ENCODE data around the gene ARSH.
"Not testable (repeated sequence)": the region's sequence is repeated elsewhere in the genome, so short reads cannot be mapped to it uniquely, and the experiment has no call there.

The ARSH gene

DNA sequence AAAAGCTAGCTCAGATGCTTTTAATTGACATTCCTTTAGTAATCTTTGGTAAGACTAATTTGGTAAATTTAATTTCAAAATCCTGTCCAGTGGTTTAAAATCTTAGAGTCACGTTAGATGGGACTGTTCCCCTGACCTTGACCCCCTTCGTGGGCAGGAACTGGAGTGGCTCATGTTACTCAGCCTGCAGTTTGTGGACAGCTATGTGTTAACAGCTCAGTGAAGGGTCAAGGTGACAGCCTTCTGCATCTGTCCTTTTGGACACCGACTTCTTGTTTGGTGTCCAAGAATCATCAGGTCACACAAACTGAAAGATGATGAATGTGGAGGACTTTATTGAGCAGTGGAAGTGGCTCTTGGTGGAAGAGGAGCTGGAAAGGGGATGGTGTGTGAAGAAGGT, 37.9 kb downstream of the ARSH start:
- no peak for DNase-seq (ENCODE audit: low spot score)

- DNase-seq (ENCODE audit: low spot score), result no peak
These were observed 38.3 kb downstream of the ARSH start for GRCh38 chrX:3044671-3045070.

DNA sequence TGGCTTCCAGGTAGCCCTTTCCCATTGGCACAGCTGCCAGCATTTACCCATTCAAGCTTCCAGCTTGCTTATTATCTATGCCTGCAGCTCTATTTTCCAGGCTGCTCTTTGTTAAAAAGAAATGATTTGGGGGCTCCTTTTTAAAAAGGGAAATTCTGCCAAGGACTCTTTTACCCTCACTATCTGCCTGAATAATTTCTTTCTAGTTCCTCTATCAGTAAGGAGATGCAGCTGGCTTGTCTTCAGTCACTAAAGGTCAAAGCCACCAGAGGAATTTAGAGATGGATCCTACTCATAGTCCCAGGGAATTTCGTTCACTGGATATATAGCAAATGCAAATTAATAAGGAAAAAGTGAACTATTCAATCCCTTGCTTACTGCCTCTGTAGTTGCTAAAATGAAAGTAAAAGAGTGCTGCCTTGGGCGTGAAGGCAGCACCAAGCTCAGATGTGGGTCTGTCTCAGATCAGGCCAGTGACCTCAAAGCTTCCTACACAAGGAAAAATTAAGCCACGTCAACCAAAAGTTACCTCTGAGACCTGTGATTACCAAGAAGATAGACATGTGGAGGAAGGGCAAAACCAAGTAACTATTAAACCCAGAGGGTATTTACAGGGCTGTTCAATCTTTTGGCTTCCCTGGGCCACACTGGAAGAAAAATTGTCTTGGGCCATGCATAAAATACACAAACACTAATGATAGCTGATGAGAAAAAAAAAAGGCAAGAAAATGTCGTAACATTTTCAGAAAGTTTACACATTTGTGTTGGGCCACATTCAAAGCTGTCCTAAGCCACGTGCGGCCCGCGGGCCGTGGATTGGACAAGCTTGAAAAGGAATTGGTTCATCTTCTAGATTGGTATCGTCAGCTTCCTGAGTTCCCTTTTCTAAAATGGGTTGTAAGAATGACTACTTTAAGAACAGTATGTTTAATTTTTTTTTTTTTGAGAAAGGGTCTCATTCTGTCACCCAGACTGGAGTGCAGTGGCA, 40.2 kb downstream of the ARSH start:
- no peak for DNase-seq (ENCODE audit: low spot score)

DNA sequence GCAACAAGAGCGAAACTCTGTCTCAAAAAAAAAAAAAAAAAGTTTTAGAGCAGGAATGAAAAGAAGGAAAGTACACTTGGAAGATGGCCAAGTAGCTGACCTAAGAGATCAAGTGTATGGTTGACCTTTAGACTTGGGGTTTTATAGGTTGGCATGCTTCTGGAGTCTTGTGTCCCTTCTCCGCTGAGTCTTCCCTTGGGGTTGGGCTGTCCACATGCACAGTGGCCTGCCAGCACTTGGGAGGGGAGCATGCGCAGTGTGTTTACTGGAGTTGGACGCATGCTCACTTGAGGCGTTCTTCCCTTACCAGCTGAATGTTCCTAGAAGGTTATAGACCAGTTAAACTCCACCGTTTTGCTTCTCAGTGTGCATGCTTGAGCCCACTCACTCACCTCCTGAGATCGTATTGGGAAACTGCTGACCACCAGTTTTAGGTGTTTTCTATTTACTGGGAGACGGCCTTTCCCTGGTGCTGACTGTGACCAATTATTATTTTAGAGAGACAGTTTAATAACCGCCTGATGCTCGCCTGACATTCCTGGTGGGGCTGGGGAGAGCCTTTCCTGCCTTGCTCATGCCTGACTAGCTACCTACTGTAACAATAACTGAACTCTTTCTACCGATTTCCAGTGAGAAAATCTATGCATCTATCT, 44.3 kb downstream of the ARSH start:
- not testable (repeated sequence) for DNase-seq (ENCODE audit: low spot score)

GRCh38 chrX:3052860-3053259, 46.5 kb downstream of the ARSH start:
- DNase-seq (ENCODE audit: low spot score), result no peak

DNA sequence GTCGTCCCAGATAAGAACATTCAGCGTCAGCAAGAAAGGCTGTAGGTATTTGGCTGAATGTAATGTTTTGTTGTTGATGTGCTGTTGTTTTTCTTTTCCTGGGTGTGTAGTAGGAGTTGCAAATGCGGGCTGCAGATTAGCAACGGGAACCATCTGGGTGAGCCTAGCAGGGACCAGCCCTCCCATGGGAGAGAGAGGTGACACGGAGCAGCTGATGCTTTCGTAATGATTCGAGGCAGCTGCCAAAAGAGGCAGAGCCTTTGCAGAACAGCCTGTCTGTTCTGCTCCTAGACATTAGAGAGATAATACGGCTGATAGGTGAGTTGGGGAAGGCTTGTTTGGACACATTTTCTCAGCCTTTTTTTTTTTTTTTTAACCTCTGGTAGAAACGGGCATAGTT, 60.2 kb downstream of the ARSH start:
- DNase-seq (ENCODE audit: low spot score), result no peak

- no peak for DNase-seq (ENCODE audit: low spot score)
These were observed 69.6 kb downstream of the ARSH start for GRCh38 chrX:3075959-3076358.

- DNase-seq (ENCODE audit: low spot score), result no peak
These were observed 70.2 kb downstream of the ARSH start for GRCh38 chrX:3076416-3076991.

All from activated CD4-positive, alpha-beta T cell treated with anti-CD3 and anti-CD28 coated beads, Interleukin-2, Interleukin-4, amounts not matched to agents 100 ng/mL and 50 ng/mL, durations not matched to agents 16 hours and 8 hours (primary cell).